D341Med (cell line): ENCODE measurements around the gene ATG9B.

ENCODE experiments used
- DNase-seq: peaks from one replicate; pipeline ENCODE4 v3.0.0; 2012; ENCODE audit warnings: low spot score

ATG9B gene, protein sequence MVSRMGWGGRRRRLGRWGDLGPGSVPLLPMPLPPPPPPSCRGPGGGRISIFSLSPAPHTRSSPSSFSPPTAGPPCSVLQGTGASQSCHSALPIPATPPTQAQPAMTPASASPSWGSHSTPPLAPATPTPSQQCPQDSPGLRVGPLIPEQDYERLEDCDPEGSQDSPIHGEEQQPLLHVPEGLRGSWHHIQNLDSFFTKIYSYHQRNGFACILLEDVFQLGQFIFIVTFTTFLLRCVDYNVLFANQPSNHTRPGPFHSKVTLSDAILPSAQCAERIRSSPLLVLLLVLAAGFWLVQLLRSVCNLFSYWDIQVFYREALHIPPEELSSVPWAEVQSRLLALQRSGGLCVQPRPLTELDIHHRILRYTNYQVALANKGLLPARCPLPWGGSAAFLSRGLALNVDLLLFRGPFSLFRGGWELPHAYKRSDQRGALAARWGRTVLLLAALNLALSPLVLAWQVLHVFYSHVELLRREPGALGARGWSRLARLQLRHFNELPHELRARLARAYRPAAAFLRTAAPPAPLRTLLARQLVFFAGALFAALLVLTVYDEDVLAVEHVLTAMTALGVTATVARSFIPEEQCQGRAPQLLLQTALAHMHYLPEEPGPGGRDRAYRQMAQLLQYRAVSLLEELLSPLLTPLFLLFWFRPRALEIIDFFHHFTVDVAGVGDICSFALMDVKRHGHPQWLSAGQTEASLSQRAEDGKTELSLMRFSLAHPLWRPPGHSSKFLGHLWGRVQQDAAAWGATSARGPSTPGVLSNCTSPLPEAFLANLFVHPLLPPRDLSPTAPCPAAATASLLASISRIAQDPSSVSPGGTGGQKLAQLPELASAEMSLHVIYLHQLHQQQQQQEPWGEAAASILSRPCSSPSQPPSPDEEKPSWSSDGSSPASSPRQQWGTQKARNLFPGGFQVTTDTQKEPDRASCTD

DNA sequence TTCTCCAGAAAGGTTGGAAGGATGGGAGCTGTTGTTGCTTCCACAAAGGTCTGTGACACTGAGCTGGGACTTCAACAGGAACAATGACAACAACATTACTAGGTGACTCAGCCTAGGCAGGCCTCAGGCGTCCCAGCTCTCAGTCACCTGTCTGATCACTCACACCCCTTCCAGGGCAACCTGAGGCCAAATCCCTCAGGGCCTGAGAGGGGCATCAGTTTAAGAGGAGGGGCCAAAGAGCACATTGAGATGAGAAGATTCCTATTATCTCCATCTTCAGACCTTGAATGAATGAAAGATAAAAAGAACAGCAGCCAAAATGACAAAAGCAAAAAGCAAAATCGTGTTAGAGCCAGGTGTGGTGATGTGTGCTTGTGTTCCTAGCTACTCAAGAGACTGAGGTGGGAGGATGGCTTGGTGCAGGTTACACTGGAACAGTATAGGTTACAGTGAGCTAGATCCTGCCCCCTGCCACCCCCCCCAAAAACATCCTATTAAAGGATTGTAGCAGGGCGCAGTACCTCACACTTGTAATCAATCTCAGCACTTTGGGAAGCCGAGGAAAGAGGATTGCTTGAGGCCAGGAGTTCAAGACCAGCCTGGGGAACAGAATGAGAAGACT lies at the start of gene ATG9B:
Gene ATG9B (minus strand): TSS at position 60 of the 622 bp plus-strand sequence. CDS start 71 bp downstream, outside the sequence.
- DNase-seq, result no peak

DNA sequence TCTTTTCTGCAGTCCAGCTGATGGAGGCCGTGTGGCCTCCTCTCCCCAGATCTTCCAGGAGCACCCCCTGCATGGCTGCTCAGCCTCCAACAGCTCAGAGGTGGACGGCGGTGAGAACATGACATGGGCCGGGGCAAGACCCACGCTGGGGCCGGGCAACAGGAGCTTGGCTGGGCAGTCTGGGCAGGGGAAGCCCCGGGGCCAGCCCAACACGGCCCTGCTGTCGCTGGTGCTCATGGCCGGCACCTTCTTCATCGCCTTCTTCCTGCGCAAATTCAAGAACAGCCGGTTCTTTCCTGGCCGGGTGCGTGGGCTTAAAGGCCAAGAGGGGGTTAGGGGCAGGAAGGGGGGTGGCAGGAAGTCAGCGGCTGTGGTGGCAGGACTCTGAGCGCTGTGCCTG lies 49.7 kb upstream of the ATG9B start:
- no peak for DNase-seq

DNA sequence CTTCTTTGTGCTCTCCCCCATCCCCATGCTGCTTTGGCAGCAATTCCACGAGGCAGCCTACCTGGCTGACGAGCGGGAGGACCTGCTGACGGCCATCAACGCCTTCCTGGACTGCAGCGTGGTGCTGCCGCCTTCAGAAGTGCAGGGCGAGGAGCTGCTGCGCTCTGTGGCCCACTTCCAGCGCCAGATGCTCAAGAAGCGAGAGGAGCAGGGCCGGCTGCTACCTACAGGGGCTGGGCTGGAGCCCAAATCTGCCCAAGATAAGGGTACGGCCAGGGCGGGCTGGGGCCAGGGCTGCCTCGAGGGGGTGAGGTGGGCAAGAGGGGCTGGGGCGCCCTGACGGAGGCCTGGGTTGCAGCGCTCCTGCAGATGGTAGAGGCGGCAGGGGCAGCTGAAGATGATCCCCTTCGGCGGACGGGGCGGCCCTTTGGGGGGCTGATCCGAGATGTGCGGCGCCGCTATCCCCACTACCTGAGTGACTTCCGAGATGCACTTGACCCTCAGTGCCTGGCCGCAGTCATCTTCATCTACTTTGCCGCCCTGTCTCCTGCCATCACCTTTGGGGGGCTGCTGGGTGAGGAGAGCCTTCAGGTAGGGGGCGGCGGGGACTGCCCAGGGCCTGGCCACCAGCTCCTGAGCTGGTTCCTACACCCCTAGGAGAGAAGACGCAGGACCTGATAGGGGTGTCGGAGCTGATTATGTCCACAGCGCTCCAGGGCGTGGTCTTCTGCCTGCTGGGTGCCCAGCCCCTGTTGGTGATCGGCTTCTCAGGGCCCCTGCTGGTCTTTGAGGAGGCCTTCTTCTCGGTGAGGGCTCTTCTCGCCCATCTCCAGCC lies 47.0 kb upstream of the ATG9B start:
- DNase-seq, result no peak

DNA sequence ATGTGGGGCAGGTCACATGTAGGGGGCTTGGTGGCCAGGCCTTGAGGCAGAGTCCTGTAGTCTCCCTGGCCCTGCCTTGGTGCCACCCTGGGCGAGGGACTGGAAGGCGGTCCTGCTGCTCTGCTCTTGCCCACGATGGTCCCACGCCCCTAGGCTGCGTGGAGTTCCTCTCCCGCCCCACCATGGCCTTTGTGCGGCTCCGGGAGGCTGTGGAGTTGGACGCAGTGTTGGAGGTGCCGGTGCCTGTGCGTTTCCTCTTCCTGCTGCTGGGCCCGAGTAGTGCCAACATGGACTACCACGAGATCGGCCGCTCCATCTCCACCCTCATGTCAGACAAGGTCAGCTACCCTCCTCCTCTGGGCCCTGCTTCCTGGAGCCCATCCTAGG lies 46.3 kb upstream of the ATG9B start:
- DNase-seq, result no peak

DNA sequence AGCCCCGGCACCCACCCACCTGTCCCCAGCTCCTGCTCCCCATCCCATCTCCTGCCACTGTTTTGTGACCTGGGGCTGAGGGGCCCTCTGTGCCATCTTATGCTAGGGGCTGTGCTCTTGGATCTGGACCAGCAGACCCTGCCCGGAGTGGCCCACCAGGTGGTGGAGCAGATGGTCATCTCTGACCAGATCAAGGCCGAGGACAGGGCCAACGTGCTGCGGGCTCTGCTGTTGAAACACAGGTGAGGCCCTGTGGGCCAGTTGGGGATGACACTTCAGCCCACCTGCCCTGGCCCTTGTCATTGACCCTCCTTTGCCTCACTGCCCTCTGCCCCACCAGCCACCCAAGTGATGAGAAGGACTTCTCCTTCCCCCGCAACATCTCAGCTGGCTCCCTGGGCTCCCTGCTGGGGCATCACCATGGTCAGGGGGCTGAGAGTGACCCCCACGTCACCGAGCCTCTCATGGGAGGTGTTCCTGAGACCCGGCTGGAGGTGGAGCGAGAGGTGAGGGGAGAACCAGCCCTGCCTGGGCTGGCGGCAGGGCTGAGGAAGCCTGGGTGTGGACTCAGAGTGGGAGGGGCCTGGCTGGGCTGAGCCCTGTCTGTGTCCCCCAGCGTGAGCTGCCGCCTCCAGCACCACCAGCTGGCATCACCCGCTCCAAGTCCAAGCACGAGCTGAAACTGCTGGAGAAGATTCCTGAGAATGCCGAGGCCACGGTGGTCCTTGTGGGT lies 45.7 kb upstream of the ATG9B start:
- DNase-seq, result no peak

DNA sequence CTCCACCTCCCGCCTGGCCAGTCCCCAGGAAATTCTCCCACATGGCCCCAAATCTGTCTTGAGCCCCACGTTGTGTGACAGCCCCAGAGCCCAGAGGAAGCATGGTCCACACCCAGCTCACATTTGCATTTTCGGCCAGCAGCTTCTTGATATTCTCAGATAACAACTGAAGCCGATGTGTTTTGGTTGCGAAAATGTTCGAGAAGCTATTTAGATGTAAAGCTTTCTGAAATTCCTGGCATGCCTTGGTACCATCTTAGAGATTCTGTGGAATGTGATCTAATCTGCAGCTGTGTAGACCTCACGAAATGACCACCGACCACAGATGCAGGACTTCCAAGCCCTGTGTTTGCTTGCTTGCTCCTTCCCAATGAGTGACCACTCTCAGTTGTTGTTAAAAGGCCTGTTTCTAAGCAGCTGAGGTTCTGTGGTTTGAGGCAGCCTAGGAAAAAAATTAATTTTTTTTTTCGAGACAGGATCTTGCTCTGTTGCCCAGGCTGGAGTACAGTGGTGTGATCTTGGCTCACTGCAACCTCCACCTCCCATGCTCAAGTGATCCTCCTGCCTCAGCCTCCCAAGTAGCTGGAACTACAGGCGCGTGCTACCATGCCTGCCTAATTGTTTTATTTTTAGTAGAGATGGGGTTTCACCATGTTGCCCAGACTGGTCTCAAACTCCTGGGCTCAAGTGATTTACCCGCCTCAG lies 43.9 kb upstream of the ATG9B start:
- no peak for DNase-seq

DNA sequence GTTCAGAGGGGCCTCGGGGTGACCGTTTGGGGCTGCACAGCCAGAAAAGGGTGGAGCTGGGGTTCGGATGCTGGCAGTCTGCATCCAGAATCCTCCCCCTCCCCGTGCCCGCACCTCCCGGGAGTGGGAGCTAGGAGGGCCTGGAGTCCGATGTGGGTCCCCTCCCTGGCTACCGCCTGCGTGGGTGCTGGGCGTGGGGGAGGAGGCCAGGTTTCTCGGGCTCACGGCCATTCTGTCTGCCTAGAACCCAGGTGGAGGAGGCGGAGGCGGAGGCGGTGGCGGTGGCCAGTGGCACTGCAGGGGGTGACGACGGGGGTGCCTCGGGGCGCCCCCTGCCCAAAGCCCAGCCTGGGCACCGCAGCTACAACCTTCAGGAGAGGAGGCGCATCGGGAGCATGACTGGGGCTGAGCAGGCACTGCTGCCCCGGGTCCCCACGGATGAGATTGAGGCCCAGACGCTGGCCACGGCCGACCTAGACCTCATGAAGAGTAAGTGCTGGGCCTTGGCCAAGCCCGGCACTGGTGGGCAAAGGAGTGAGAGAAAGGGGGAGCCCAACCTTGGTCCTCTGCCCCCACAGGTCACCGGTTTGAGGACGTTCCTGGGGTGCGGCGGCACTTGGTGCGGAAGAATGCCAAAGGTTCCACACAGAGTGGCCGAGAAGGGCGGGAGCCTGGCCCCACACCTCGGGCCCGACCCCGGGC lies 42.1 kb upstream of the ATG9B start:
- DNase-seq, result no peak

DNA sequence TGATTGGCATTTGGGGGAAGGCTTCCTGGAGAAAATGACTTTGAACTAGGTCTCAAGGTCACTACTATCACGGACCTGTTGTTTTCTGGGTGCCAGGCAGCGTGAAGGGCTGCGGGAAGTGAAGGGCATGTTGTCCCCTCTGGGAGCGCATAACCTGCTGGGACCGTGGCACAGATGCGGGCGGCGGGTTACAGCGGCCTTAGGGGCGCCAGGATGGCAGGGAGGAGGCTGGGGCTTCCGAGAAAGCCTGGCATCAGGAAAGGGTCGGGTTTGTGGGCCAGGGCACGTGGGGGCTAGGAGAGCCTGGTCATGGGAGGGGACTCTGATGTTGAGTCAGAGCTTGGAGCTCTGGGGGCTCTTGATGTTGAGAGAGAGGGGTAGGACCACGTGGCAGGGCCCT lies 41.2 kb upstream of the ATG9B start:
- no peak for DNase-seq

DNA sequence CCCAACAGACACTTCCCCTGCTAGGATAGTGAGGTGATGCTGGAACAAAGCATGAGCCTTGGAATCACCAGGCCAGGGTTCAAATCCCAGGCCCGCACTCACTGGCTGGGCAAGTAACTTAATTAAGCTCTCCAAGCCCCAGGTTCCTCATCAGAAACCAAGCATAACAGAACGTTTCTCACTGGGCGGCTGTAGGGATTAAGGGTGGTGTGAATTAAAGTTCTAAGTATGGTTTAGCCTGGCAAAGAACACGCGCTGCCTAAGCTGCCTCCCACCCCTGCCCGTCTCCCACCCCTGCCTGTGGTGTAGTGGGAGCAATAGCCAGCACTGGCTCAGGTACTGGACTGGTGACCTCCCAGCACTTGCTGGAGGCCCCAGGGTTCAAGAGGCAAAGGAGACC lies 40.7 kb upstream of the ATG9B start:
- no peak for DNase-seq

DNA sequence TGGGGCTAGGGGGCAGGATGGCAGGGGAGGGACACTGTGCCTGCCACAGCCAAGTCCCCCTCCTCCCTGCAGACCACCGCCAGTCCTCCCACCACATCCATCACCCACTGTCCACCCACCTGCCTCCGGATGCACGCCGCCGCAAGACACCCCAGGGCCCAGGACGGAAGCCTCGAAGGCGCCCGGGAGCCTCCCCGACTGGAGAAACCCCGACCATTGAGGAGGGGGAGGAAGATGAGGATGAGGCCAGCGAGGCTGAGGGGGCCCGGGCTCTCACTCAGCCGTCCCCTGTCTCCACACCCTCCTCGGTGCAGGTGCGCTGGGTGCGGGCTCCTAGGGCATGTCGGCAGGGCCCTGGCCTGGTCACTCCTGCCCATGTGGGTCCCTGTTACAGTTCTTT lies 40.2 kb upstream of the ATG9B start:
- DNase-seq, result no peak

DNA sequence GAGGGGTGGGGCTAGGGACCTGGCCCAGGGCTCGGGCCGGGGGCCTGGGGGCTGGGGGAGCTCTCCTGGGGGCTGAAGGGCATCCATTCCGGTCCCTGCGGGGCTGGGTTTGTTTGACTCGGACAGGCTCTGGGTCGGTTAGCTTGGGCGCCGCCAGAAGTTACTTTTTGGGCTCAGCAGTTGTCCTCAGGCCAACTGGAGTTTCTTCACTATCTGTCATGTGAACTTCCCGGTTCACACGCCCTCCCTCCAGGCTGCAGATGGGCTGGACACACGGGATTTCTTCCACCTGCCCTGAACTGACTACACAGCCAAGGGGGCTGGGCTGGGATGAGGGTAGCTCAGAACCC lies 38.9 kb upstream of the ATG9B start:
- no peak for DNase-seq

DNA sequence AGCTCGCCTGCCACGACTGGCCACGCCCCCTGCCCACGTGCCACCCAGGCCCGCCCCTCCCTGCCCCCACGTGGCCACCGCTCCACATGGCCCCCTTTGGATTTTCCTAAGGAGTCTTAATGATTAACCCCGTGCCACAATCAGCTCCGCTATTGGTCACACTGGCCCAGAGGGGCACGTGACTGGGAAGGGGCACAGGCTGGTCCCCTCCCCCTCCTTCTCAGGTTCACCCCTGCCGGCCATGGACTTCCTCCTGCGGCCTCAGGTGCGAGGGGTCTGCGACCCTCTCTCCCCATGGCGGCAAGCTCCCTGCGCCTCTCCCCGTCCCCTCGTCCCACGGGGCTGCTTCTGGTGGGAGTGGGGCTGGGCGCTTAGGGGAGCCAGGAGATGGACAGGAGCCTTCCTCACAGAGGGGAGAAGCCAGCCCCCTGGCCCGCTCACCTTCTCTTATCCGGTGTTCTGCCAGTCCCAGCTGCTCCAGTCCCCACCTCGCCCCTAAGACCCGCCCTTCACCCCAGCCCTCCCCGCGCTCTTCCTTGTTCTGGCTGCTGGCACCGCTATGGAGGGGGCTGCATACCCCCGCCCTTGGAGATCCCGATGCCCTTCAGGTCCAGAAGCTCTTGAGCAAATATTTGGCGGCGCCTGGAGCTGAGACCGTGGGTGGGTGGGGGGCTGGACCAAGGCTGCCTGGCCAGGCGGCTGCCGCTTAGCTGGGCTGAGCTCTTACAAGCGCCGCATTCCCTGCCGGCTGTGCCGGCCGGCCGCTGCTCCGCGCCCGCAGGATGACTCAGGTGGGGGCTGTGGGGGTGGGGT lies 38.3 kb upstream of the ATG9B start:
- peak; percentile 92 for DNase-seq

DNA sequence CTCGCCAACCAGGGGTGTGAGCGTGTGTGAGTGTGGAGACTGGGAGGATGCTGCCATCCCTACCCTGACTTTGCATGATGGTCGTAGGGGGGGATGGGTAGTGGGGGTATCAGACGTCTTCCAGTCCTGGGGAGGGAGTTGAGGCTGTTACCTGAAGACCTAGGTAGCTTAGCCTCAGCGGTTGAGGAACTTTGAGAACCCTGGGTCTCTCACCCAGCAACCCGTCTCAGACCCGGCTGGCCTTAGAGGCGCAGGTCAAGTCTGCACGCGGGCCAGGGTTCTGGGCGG lies 37.8 kb upstream of the ATG9B start:
- DNase-seq, result no peak

DNA sequence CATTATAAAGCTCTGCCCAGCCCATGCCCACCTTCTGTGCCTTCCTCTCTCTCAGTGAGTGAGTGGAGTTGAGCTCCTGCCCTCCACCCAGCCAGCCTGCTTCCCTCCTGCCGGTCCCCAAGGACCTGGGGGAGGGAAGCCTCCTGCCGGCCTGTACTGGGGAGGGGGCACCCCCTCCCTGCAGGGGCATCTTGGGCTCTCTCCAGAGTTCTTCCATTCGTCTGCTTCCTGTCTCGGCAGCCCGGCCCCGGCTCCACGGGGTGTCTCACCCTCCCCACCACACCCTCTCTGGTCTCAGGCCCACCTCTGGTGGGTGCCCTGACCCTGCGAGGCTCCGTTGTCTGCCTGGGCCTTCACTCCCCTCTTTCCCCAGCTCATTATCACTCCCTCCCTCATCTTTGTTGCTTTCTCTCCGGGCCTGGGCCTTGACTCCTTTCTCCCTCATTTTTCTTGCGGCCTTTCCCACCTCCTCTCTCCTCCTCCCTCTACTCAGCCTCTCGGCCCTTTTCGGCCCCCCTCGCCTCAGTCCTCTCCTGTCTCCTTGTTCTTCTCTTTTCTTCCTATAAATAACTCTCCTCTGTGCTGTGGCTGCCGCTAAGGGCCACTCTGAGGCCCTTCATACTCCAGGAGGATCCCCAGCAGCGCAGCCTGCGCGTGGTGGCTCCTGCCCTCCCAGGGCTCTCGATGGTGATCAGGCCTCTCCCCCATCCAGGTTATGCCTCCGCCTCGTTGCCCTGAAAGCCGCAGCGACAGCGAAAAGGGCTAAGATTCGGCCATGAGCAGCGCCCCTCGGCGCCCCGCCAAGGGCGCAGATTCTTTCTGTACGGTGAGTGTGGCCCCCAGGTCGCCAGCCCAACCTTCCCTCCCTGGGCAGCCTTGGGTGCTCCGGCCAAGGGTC lies 37.2 kb upstream of the ATG9B start:
- peak; percentile 81 for DNase-seq

DNA sequence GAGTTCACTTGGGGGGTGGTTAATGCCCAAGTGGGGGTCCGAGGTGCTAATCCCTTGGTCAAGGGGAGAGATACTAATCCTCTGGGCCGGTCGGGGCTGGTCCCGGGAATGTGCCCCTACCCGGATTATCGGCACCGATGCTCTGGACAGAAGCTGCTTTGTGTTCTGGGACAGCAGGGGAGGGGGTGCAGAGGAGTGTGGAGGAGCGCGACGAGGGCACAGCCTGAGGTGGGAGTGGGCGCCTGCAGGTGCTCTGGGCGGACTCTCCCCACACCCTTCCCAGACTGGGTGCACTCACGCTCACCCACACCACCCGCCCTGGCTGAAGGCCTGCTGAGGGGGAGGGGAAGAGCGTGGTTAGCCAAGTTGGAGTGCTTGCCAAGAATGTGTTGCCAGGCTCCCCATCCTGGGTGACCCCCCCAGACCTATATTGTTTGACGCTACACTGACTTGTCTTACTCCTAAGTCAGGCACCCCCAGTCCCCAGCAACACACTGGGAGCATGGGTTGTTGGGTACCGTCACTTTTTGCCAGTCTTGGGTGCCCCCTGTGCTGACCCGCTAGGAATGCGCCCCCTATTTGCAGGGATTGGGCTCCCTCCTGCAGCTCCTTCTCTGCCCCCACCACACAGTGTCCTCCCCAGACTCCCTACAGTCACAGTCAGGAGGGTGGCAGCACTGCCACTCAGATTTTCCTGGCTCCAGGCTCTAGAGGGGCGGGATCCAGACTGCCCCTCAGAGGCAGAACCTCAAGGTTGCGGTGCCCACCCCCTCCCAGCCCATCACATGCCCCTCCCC lies 36.3 kb upstream of the ATG9B start:
- peak; percentile 68 for DNase-seq

DNA sequence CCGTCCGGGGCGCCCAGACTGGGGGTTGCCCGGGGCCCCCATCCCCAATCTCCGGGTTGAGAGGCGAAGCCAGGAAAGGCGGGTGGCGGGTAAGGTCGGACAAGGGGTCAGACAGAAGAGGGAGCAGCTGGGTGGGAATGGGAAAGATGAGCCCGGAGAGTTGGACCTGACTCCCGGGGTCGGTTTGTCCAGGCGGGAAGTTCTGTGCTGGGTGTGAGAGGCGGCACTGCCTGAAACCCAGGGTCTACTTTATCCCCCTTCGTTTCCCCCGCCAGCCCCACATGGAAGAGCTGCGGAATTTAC lies 35.8 kb upstream of the ATG9B start:
- DNase-seq, result no peak

DNA sequence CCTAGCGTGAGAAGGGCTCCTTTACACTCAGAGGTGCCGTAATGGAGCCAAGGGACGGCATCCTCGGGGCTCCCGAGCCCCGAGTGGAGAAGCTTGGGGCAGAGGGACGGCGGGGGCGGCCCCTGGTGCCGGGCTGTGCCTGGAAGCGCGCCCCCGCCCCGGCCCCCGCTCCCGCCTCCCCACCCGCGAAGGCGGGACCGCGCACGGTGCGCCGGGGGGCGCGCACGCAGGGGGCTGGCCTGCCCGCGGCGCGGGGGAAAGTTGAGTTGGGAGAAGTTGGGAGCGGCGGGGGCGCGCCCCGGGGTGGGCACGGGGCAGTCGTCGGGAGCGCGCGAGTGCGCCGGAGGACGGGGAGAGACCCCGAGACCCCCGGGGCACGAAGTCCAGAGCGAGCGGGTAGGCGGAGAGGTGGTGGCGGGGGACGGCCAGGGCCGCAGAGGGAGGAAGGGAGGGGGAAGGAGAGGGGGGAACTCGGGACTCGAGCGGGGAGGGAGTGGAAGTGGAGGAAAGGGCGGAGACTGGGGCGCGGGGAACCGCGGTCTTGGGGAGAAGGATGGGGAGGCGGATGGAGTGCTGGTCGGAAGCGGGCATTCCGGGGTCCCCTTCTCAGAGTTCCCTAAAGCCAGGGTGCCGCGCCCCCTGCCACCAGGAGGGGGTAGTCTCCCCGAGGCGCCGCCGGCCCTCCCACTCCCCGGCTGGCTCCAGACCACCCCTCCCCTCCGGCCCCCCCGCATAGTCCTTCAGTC lies 35.2 kb upstream of the ATG9B start, which contains the start of gene SLC4A2:
Gene SLC4A2 (plus strand): TSS at position 223 of the 746 bp plus-strand sequence. CDS start 2,399 bp downstream, outside the sequence.
- DNase-seq, result peak; percentile 90
